GM21390 (cell line): ENCODE results near the gene GRID2.

ENCODE experiments used
- ATAC-seq: cut with Tn5 transposase; IDR thresholded peaks from one replicate; pipeline ENCODE4 v1.9.1; 2021; ENCODE audit not compliant: unreplicated experiment

The GRID2 gene

GRCh38 chr4:92952897-92953296, 649.1 kb downstream of the GRID2 start:
- no peak for ATAC-seq

GRCh38 chr4:92953462-92953861, 649.7 kb downstream of the GRID2 start:
- ATAC-seq = no peak

DNA sequence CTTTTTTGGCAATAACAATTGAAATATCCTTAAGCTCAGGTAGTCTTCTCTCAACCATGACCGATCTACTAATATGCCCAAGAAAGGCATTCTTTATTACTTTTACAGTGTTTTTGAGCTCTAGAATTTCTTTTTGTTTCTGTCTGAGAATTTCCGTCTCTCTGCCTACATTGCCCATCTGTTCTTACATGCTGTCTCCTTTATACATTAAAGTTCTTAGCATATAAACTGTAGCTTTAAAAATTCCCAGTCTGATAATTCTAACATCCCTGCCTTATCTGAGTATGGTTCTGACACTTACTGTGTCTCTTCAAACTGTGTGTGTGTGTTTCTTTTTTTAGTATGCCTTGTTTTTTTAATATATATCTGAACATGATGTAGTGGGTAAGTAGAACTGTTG, 658.1 kb downstream of the GRID2 start:
- no peak for ATAC-seq

GRCh38 chr4:92962831-92963230, 659.1 kb downstream of the GRID2 start:
- ATAC-seq = no peak

DNA sequence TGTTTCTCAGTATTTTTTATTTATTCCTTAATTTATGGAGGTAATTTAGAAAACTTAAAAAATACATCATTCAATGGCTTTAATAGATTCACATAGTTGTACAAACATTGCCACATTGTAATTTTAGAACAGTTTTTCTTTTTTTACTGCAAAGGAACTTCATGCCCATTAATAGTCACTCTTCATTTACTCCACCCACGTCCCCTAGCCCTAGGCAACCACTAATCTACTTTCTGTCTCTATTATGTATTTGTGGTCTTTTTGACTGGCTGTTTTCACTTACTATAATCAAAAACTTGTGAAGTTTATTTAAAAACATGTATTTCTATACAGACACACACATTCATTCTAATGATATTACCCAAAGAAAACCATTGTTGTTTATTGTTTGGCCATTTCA, 664.8 kb downstream of the GRID2 start:
- no peak for ATAC-seq

DNA sequence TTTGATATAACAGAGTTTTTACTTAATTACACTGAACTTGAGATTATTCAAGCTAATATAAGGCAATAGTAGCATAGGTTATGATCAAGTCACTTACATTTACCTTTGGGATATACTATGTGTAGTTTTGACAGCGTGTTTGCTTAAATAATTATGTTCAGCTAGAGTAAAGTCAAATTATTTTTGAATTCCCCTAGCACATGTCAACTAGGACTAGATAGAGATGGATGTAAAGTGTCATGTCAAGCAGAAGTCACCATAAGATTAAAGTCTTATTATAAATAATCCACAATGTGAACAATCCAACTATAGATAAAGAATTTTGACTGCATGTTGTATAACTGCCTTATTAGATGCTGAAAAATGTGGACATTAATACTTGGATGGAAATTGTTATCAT, 665.2 kb downstream of the GRID2 start:
- ATAC-seq = no peak

DNA sequence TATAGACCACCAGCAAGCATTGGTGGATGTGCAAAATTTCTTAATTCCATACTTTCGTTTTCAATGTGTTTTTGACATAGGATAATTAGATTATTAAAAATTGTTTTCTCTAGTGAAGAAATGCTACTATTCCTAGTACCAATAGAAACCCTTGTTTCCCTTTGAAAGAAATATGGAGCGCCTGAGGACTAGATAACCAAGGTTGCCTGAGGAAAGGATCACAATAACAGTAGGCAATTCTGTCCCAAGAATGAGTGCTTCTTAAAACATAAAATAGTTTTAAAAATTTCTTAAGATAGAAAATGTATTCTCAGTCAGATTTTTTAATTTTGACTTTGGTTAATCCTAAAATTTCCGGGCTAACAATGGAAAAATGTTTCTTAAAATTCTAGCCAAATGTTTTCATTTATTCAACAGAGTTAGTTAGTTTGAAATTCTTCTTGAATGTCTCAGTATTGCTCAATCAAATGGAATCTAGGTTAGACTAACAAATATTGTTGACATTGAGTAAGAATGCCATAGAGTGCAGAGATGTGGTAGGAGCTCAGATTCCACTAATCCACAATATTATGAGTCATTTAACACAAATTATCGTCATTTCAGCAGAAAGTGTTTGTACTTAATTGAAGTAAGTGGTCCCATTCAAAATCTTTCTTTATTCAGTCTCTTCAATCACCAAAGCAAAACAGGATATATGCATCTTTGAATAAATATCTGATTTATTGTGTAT, 666.0 kb downstream of the GRID2 start:
- ATAC-seq = no peak

DNA sequence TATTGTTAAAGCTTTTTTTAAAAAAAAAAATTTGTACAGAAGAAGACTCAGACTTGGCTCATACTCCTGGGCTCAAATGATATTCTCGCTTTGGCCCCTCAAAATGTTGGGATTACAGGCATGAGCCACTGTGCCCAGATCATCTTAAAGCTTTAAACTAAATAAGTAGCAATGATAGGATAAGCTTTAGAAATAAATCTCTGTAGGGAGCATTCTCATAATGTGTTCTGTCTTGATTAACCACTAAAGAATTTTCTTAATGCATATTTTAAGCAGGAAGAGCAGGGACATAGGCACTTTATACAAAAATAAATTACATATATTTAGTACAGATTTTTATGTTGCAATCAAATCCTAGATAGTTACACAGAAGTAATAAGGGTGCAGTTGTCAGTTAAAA, 667.2 kb downstream of the GRID2 start:
- no peak for ATAC-seq

- ATAC-seq = no peak
Measured at GRCh38 chr4:92988301-92988700, 684.5 kb downstream of the GRID2 start.

- ATAC-seq = no peak
Measured at GRCh38 chr4:92992758-92993157, 689.0 kb downstream of the GRID2 start.

DNA sequence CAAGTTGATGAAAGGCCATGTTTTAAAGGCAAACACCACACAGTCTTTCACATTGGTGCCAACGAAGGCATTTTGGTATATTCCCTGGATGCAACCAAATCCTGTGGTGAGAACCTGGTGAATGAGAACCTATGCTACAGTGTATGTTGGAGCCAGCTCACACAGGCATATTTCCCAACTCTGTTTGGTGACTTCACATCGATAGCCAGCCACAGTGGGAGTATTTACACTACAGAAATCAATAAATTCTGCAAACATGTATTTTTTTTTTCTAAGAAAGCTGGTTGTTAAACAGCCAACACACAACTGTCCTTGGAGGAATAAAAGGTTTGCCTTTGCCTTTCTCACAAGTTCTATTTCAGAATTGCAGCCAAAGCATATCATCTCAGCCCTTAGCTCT, 691.0 kb downstream of the GRID2 start:
- no peak for ATAC-seq

- ATAC-seq = no peak
Measured at GRCh38 chr4:92996533-92996932, 692.8 kb downstream of the GRID2 start.

DNA sequence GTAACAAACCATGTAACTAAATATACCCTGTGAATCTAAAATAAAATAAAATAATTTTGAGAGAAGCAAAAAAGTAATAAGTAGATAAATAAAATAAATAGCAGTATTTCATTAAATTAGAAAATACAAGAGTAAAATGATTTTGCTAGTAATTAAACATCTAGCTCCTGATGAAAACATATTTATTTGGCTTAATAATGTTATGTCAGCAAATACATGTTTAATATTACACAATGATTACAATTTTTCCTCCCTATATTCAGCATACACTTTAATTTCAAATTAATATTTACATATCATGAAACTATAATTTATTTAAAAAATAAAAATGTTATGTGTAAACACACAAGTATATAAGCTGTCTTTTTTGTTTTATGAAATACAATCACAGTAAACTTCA, 697.1 kb downstream of the GRID2 start:
- ATAC-seq = no peak

DNA sequence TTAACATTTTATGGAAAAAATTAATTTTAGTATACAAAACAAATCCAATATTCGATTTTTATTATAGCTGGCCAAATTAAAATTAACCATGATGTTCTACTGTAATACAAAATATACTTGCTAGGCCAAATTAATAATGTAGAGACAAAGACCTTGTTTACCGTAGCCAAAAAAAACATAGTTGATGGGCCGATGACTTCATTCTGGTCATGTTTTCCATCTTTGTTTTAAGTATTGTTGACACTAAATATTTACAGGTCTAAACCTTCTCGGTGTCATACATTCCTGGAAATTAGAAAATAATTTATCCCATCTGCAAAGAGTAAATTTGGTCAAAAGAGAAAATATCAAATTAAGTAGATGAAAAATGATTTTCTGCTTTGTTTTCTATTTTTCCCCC, 698.5 kb downstream of the GRID2 start:
- no peak for ATAC-seq

GRCh38 chr4:93016350-93016749, 712.6 kb downstream of the GRID2 start:
- no peak for ATAC-seq

DNA sequence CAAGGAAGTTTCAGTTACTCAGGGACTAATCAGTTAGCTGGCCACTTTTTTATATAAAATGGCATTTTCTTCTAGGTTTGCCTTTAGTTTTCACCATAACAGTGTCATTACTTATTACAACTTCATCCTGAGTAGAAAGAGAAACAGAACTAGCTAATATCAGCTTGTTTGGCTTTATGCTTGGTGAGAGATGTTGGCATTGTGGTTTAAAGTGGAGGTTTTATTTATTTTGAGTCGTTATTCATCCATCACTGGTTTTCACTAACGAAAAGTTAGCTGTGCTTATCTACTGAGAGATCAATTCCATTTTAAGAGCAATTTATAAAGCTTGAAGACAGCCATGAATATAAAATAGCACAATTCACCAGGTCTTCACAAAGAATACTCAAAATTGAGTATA, 714.5 kb downstream of the GRID2 start:
- no peak for ATAC-seq

- no peak for ATAC-seq
Measured at GRCh38 chr4:93018806-93019205, 715.0 kb downstream of the GRID2 start.

DNA sequence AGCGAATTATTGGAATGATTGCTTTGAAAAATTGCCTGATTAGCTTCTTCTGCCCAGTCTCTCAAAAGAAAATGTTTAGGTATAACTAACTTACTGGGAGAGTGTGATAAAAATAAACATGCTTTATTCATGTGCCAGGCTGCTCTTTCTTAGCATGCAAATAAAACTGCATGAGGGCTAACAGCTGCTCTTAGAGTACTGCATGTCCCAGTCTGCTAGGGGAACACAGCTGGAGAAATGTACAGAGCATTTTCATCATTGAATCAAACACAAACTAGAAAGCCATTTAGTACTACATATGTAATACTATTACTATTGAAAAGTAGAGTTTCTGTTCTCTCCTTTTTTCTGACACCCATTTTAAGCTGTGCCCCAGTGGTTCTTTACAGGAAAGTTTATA, 726.0 kb downstream of the GRID2 start:
- no peak for ATAC-seq

- no peak for ATAC-seq
Measured at GRCh38 chr4:93030670-93031069, 726.9 kb downstream of the GRID2 start.

DNA sequence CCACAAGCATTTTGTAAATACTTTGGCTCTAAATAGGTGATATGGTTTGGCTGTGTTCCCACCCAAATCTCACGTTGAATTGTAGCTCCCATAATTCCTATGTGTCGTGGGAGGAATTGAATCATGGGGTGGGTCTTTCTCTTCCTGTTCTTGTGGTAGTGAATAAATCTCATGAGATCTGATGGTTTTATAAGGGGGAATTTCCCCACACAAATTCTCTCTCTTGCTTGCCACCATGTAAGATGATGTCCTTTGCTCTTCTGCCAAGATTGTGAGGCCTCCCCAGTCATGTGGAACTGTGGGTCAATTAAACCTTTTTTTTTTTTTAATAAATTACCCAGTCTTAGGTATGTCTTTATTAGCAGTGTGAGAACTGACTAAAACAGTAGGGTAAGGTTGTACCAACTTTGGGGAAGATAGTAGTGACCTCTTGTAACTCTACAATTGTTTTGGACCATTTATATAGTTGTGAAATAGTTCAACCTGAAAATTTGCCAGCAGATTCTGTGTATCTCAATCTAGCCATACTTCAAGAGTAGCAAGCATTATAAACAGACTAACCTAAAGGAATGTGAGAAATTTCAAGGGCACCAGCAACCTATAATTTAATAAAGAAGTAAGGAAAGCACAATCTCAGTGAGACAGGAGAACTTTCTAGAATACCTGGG, 727.8 kb downstream of the GRID2 start:
- ATAC-seq = no peak

GRCh38 chr4:93042746-93043145, 739.0 kb downstream of the GRID2 start:
- ATAC-seq = no peak

DNA sequence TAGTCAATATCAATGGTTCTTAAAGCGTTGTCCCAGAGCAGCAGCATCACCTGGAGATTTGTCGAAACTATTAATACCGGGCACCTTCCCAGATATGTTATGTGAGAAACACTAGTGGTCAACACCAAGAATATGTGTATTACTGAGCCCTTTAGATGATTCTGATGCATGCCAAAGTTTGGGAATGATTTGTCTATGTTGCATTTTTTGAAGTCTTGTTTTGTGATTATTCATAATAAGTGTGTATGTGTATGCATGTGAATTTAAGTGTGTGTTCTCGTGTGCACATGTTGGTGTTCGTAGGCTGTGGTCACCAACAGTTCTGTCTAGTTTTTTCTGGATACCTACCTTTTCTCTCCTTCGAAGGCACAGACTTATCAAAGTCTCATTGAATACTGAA, 749.4 kb downstream of the GRID2 start:
- ATAC-seq = no peak

- ATAC-seq = no peak
Measured at GRCh38 chr4:93061826-93062225, 758.1 kb downstream of the GRID2 start.
